GM18520 (cell line): Measurements from ENCODE around the gene HMOX1.
"Not testable (repeated sequence)": the region's sequence is repeated elsewhere in the genome, so short reads cannot be mapped to it uniquely, and the experiment has no call there.

Source experiments
- ATAC-seq: cut with Tn5 transposase; IDR thresholded peaks from one replicate; pipeline ENCODE4 v1.9.1; 2021; ENCODE audit not compliant: unreplicated experiment

HMOX1 gene

GRCh38 chr22:35349704-35350538, 31.0 kb upstream of the HMOX1 start:
- ATAC-seq: no peak

- peak; percentile 72 for ATAC-seq
Observed at GRCh38 chr22:35350539-35351503, 30.1 kb upstream of the HMOX1 start.

GRCh38 chr22:35352214-35353111, 28.4 kb upstream of the HMOX1 start:
- no peak for ATAC-seq

GRCh38 chr22:35353318-35353717, 27.6 kb upstream of the HMOX1 start:
- no peak for ATAC-seq

GRCh38 chr22:35354068-35354467, 26.8 kb upstream of the HMOX1 start:
- no peak for ATAC-seq

- no peak for ATAC-seq
Observed at GRCh38 chr22:35357883-35358621, 22.8 kb upstream of the HMOX1 start.

- no peak for ATAC-seq
Observed at GRCh38 chr22:35359380-35360065, 21.4 kb upstream of the HMOX1 start.

GRCh38 chr22:35361001-35361558, 19.8 kb upstream of the HMOX1 start:
- no peak for ATAC-seq

- no peak for ATAC-seq
Observed at GRCh38 chr22:35363566-35364086, 17.3 kb upstream of the HMOX1 start.

- ATAC-seq: not testable (repeated sequence)
Observed at GRCh38 chr22:35364230-35364629, 16.7 kb upstream of the HMOX1 start.

- ATAC-seq: no peak
Observed at GRCh38 chr22:35367331-35367886, 13.5 kb upstream of the HMOX1 start.

GRCh38 chr22:35368386-35368785, 12.5 kb upstream of the HMOX1 start:
- ATAC-seq: no peak

- ATAC-seq: no peak
Observed at GRCh38 chr22:35369996-35370395, 10.9 kb upstream of the HMOX1 start.

GRCh38 chr22:35373781-35374180, 7.1 kb upstream of the HMOX1 start:
- no peak for ATAC-seq

- ATAC-seq: no peak
Observed at GRCh38 chr22:35375031-35375430, 5.9 kb upstream of the HMOX1 start.

- ATAC-seq: no peak
Observed at GRCh38 chr22:35375526-35375925, 5.4 kb upstream of the HMOX1 start.

- peak; percentile 38 for ATAC-seq
Observed at GRCh38 chr22:35376728-35377472, 4.0 kb upstream of the HMOX1 start.

GRCh38 chr22:35377735-35378134, 3.2 kb upstream of the HMOX1 start:
- no peak for ATAC-seq
